Hematopoietic multipotent progenitor cell treated with erythropoietin and hydrocortisone succinate and interleukin-3 and kit ligand, for 6 days (in vitro differentiated cells): ENCODE data around the gene PLBD2.
A peak's percentile ranks its signal among the peaks of the same experiment; 100 is the strongest.

Source experiments
- DNase-seq: peaks from one replicate; pipeline ENCODE4 v3.0.0-alpha.2; 2015

The PLBD2 gene

GRCh38 chr12:113358381-113359132 lies at the start of gene PLBD2:
TSS of gene PLBD2 (plus strand) at chr12:113358587. CDS start at chr12:113358601, 14 bp downstream.
- DNase-seq = peak; percentile 98

GRCh38 chr12:113310489-113310888 lies 47.9 kb upstream of the PLBD2 start:
- peak; percentile 64 for DNase-seq

GRCh38 chr12:113314121-113314529 lies 44.3 kb upstream of the PLBD2 start:
- no peak for DNase-seq

- no peak for DNase-seq
These were observed 43.0 kb upstream of the PLBD2 start for GRCh38 chr12:113315358-113315757.

- no peak for DNase-seq
These were observed 42.2 kb upstream of the PLBD2 start for GRCh38 chr12:113316155-113316554.

GRCh38 chr12:113317122-113317521 lies 41.3 kb upstream of the PLBD2 start:
- DNase-seq = no peak

- no peak for DNase-seq
These were observed 40.2 kb upstream of the PLBD2 start for GRCh38 chr12:113318046-113318656.

- no peak for DNase-seq
These were observed 39.3 kb upstream of the PLBD2 start for GRCh38 chr12:113318900-113319628.

- no peak for DNase-seq
These were observed 38.0 kb upstream of the PLBD2 start for GRCh38 chr12:113320401-113320800.

- no peak for DNase-seq
These were observed 36.0 kb upstream of the PLBD2 start for GRCh38 chr12:113322343-113322742.

GRCh38 chr12:113325916-113326315 lies 32.5 kb upstream of the PLBD2 start:
- no peak for DNase-seq

- no peak for DNase-seq
These were observed 31.5 kb upstream of the PLBD2 start for GRCh38 chr12:113326775-113327395.

- DNase-seq = no peak
These were observed 30.0 kb upstream of the PLBD2 start for GRCh38 chr12:113328368-113328889.

GRCh38 chr12:113329022-113329790 lies 29.2 kb upstream of the PLBD2 start:
- no peak for DNase-seq

GRCh38 chr12:113329791-113330417 lies 28.5 kb upstream of the PLBD2 start:
- no peak for DNase-seq

GRCh38 chr12:113330505-113330904 lies 27.9 kb upstream of the PLBD2 start:
- DNase-seq = no peak

- DNase-seq = no peak
These were observed 25.5 kb upstream of the PLBD2 start for GRCh38 chr12:113332688-113333417.

GRCh38 chr12:113333418-113333750 lies 25.0 kb upstream of the PLBD2 start:
- DNase-seq = no peak

- DNase-seq = peak; percentile 61
These were observed 24.3 kb upstream of the PLBD2 start for GRCh38 chr12:113333877-113334785.
